Caco-2 (cell line): ENCODE results near the gene LORICRIN. TPM values are rescaled to one million over a fixed set of nuclear protein-coding genes. Genes with fewer than 3 reads are reported as not detected.
"Not testable (repeated sequence)": the region's sequence is repeated elsewhere in the genome, so short reads cannot be mapped to it uniquely, and the experiment has no call there.

Experiments used
- BruUV-seq: library from RNA; stranded (reverse); fragments of 400-500 nt; replicated peaks from 2 replicates; lab custom pipeline; 2021; lab: Mats Ljungman, UMichigan
- CTCF ChIA-PET: fragments of 300-600 bp; sonication (Branson Sonifier 250); formaldehyde crosslinking; loops from one replicate; lab custom pipeline; 2022; ENCODE audit warnings: antibody characterized with exemption; lab: Charles Lee
- POLR2A ChIA-PET: fragments of 300-600 bp; sonication (Branson Sonifier 250); formaldehyde crosslinking; loops from one replicate; lab custom pipeline; 2022; ENCODE audit warnings: antibody characterized with exemption; lab: Charles Lee
- DNase-seq, 2 experiments: peaks; one replicate each; pipeline versions ENCODE4 v3.0.0 to v3.0.0-alpha.2; 2020 to 2022
- H3K27me3 ChIP-seq: replicated peaks from 2 replicates; pipeline ENCODE4 v1.6.0; 2011; ENCODE audit warnings: low read length; ENCODE audit not compliant: control insufficient read depth, insufficient read depth
- H3K36me3 ChIP-seq: 2 replicates; pipeline ENCODE4 v1.5.1; 2011; ENCODE audit warnings: low read length; ENCODE audit not compliant: control insufficient read depth, insufficient read depth
- H3K4me1 ChIP-seq: fragments of 250-450 bp; sonication (Bioruptor Pico); 2 replicates; pipeline ENCODE4 v1.5.1; 2020; ENCODE audit warnings: mild to moderate bottlenecking
- H3K4me3 ChIP-seq: 2 replicates; pipeline ENCODE4 v1.5.1; 2011; ENCODE audit warnings: low read depth, mild to moderate bottlenecking, control low read depth, low read length
- H3K9me3 ChIP-seq: fragments of 250-450 bp; sonication (Bioruptor Pico); 2 replicates; pipeline ENCODE4 v1.5.1; 2020; ENCODE audit warnings: mild to moderate bottlenecking, moderate library complexity
- H3K27ac Mint-ChIP-seq: one replicate; pipeline ENCODE4 v1.8.0; 2022; ENCODE audit warnings: mixed read lengths; ENCODE audit not compliant: unreplicated experiment
- H3K27me3 Mint-ChIP-seq: one replicate; pipeline ENCODE4 v1.8.0; 2022; ENCODE audit warnings: mixed read lengths; ENCODE audit not compliant: insufficient read depth, unreplicated experiment
- H3K36me3 Mint-ChIP-seq: one replicate; pipeline ENCODE4 v1.8.0; 2022; ENCODE audit warnings: mild to moderate bottlenecking, mixed read lengths; ENCODE audit not compliant: insufficient read depth, unreplicated experiment
- H3K4me1 Mint-ChIP-seq: one replicate; pipeline ENCODE4 v1.8.0; 2022; ENCODE audit warnings: low read depth, mixed read lengths; ENCODE audit not compliant: unreplicated experiment
- H3K4me3 Mint-ChIP-seq: one replicate; pipeline ENCODE4 v1.8.0; 2022; ENCODE audit warnings: mild to moderate bottlenecking, moderate library complexity, mixed read lengths; ENCODE audit not compliant: unreplicated experiment
- H3K9me3 Mint-ChIP-seq: one replicate; pipeline ENCODE4 v1.8.0; 2022; ENCODE audit warnings: mixed read lengths; ENCODE audit not compliant: unreplicated experiment
- CTCF ChIP-seq, 2 experiments: fragments of 200-600 bp in 1 of 2; IDR thresholded peaks; 1 replicate in 1 of 2; 2 replicates in 1 of 2; pipeline versions ENCODE4 v1.5.1 to v1.8.0; 2011 to 2022; ENCODE audit warnings: antibody characterized with exemption in 1 of 2, control low read depth in 1 of 2, inconsistent platforms in 1 of 2, low read depth in 1 of 2, low read length in 1 of 2, mild to moderate bottlenecking in 1 of 2, moderate library complexity in 1 of 2; ENCODE audit not compliant: insufficient read depth in 1 of 2, severe bottlenecking in 1 of 2, unreplicated experiment in 1 of 2
- intact Hi-C: fragments of 100-400 bp; cut with micrococcal nuclease; formaldehyde crosslinking; loops from one replicate; pipeline ENCODE4 v1.10.0; 2022; ENCODE audit not compliant: unreplicated experiment
- total RNA-seq: library from RNA; stranded (reverse); gene quantifications from 2 replicates; pipeline ENCODE4 v1.2.3, GENCODE V29; 2022

The LORICRIN gene
- total RNA-seq, 1 experiment from 2014 or later = not detected

DNA sequence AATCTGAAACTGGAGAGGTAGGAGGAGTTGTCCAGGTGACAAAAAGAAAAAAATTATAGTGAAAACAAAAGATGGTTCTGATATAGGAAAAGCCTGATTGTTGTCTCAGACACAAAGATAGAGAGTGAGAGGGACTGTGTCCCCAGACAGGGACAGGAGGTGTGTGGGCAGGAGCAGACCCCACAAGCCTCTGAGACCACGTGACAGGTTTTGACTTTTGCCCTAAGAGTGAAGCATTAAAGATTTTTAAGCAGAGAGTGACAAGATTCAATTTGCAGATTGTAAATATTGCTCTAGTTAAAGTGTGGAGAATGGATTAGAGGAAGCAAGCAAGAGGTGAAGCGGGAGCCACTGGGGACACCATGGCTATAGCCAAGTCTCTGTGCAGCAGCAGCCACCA, 31.7 kb upstream of the LORICRIN start:
- Histone ChIP-seq H3K27me3 (no peaks in the 10 kb centered on the region), H3K4me1 (no peaks in the 10 kb centered on the region), H3K36me3 (no peaks in the 10 kb centered on the region), H3K9me3 (no peaks in the 10 kb centered on the region), H3K4me3 (no peak overlapping the region)
- H3K4me1 Mint-ChIP-seq = no peaks in the 10 kb centered on the region
- CTCF ChIA-PET = no interaction called here
- no TSS peak for BruUV-seq
- no peaks in the 10 kb centered on the region for H3K9me3 Mint-ChIP-seq
- no peak for TF ChIP-seq CTCF (IDR thresholded peaks at IDR 0.05; ENCODE audit: insufficient read depth in 1 of 2, low read depth in 1 of 2, low read length in 1 of 2, severe bottlenecking in 1 of 2, unreplicated experiment in 1 of 2)
- DNase-seq = no peak
- POLR2A ChIA-PET = no interaction called here
- intact Hi-C loops = no loop called here
- H3K4me3 Mint-ChIP-seq = no peak overlapping the region
- H3K36me3 Mint-ChIP-seq = no peaks in the 10 kb centered on the region
- peaks cover 14% of the 10 kb centered on the region for H3K27me3 Mint-ChIP-seq
- H3K27ac Mint-ChIP-seq = no peak overlapping the region

GRCh38 chr1:153228491-153228890, 31.0 kb upstream of the LORICRIN start:
- intact Hi-C loops = no loop called here
- no peaks in the 10 kb centered on the region for H3K27me3 ChIP-seq
- H3K4me1 ChIP-seq = no peaks in the 10 kb centered on the region
- H3K4me1 Mint-ChIP-seq = no peaks in the 10 kb centered on the region
- BruUV-seq = no TSS peak
- POLR2A ChIA-PET = no interaction called here
- TF ChIP-seq CTCF (IDR thresholded peaks at IDR 0.05; ENCODE audit: insufficient read depth in 1 of 2, low read depth in 1 of 2, low read length in 1 of 2, severe bottlenecking in 1 of 2, unreplicated experiment in 1 of 2) = no peak
- H3K9me3 Mint-ChIP-seq = no peaks in the 10 kb centered on the region
- no peak overlapping the region for H3K4me3 Mint-ChIP-seq
- no peak overlapping the region for H3K27ac Mint-ChIP-seq
- no peak for DNase-seq
- CTCF ChIA-PET = interaction anchor here (0.5 kb wide), 1 partner anchor 308 kb away, joined by 3 read pairs; no protein-coding TSS in a partner anchor
- H3K4me3 ChIP-seq = no peak overlapping the region
- H3K36me3 Mint-ChIP-seq = no peaks in the 10 kb centered on the region
- no peaks in the 10 kb centered on the region for H3K9me3 ChIP-seq
- peaks cover 8% of the 10 kb centered on the region for H3K27me3 Mint-ChIP-seq
- H3K36me3 ChIP-seq = no peaks in the 10 kb centered on the region

DNA sequence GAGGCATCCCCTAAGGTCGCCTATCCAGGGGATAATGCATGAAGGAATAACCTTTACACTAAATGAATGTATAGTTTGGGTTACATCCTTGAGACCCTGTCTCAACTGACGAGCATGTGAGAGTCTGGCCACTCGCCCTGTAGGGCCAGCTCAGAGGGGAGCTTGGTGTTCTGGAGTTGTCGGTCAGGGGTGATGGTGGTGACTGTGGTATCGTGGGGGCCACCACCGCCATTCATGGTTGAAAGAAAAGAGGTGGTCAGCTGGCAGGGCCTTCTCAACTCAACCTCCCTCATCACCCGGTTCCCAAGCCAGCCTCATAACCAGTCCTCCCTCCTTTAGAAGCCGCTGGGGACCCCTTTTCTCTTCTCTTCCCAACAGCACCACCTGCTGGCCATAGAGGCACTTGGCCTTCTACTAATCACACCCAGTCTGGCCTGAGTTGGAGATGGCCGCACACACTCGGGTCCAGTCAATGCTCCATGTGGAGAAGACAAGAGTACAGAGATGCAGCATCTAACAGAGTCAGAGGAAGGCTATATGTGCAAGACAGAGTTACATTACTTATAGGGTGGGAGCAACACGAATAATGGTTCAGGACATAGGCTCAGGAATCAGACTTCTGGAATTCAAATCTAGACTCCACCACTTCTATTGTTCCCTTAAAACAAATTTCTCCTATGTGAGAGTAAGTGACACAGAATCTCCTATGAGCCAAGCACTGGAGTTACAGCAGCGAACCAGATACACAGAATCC, 30.2 kb upstream of the LORICRIN start:
- intact Hi-C loops = not testable (repeated sequence)

More for the DNA sequence above, 30.2 kb upstream of the LORICRIN start:
- BruUV-seq, H3K9me3 Mint-ChIP-seq, H3K4me3 ChIP-seq, H3K27me3 ChIP-seq, H3K27me3 Mint-ChIP-seq, H3K4me3 Mint-ChIP-seq, H3K36me3 Mint-ChIP-seq, H3K4me1 Mint-ChIP-seq, H3K4me1 ChIP-seq, POLR2A ChIA-PET, H3K27ac Mint-ChIP-seq, H3K9me3 ChIP-seq, H3K36me3 ChIP-seq: not testable (repeated sequence)
- DNase-seq = peak; percentile 15 to 47
- peak; percentile 40 to 55 for TF ChIP-seq CTCF (IDR thresholded peaks at IDR 0.05; ENCODE audit: insufficient read depth in 1 of 2, low read depth in 1 of 2, low read length in 1 of 2, severe bottlenecking in 1 of 2, unreplicated experiment in 1 of 2)
- CTCF ChIA-PET = interaction anchor here (0.5 kb wide), 1 partner anchor 309 kb away, joined by 3 read pairs; no protein-coding TSS in a partner anchor
